Uterus (tissue), 2 donors: ENCODE data around the gene RUFY1.
"Not testable (repeated sequence)": the region's sequence is repeated elsewhere in the genome, so short reads cannot be mapped to it uniquely, and the experiment has no call there.

Experiments used
- CTCF ChIP-seq, 4 experiments: fragments of 200-600 bp in 2 of 4; fragments of 450-650 bp in 2 of 4; sonication (generic) in 2 of 4; IDR thresholded peaks; one replicate each; pipeline ENCODE4 v1.5.1; 2016 to 2019; ENCODE audit warnings: antibody characterized with exemption in 4 of 4, mild to moderate bottlenecking in 2 of 4, moderate library complexity in 1 of 4
- POLR2A ChIP-seq, 2 donors: fragments of 450-650 bp; IDR thresholded peaks; one replicate each; pipeline ENCODE4 v1.6.1; 2016; ENCODE audit warnings: antibody characterized with exemption in 2 of 2, mild to moderate bottlenecking in 1 of 2, moderate library complexity in 1 of 2

DNA sequence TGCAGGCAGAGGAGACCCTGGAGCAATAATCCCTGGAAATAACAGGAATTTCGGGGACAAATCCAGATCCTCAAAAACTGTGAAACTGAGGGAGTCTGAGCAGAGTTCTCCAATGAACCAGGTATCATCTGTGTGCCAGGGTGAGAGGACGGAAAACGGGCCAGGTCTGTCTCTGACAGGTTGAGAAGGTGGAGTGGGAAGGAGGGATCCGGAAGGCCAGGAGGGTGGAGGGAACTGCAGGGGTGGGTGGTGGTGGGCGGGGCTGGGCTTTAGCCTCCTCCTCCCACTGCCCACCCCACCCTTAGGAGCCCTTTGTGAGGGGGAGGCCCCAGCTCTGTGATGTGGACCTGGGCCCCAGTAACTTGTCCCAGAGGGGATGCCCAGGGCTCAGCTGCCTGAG, 28.2 kb upstream of the RUFY1 start:
- not testable (repeated sequence) for TF ChIP-seq CTCF, POLR2A (IDR thresholded peaks at IDR 0.05)
